NCI-H187 (cell line): Measurements from ENCODE around the gene QPRT.
"Not testable (repeated sequence)": the region's sequence is repeated elsewhere in the genome, so short reads cannot be mapped to it uniquely, and the experiment has no call there.

Experiments
- DNase-seq, 2 experiments: peaks; one replicate each; lab custom pipeline; 2025; lab: John Stamatoyannopoulos, UW

The QPRT gene

DNA sequence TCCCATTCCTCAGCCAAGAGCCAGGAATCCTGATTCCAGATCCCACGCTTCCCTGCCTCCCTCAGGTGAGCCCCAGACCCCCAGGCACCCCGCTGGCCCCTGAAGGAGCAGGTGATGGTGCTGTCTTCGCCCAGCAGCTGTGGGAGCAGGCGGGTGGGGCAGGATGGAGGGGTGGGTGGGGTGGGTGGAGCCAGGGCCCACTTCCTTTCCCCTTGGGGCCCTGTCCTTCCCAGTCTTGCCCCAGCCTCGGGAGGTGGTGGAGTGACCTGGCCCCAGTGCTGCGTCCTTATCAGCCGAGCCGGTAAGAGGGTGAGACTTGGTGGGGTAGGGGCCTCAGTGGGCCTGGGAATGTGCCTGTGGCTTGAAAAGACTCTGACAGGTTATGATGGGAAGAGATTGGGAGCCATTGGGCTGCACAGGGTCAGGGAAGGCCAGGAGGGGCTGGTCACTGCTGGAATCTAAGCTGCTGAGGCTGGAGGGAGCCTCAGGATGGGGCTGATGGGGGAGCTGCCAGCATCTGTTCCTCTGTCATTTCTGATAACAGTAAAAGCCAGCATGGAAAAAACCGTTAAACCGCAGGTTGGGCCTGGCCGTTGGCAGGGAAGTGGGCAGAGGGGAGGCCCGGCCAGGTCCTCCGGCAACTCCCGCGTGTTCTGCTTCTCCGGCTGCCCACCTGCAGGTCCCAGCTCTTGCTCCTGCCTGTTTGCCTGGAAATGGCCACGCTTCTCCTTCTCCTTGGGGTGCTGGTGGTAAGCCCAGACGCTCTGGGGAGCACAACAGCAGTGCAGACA, 15.8 kb upstream of the QPRT start, which contains the start of gene SPN:
Gene SPN (plus strand): TSS at position 232 of the 791 bp plus-strand sequence. CDS start 482 bp downstream, at position 714.
- DNase-seq = no peak

- DNase-seq = no peak
These were observed 15.2 kb upstream of the QPRT start for GRCh38 chr16:29663807-29664090.

DNA sequence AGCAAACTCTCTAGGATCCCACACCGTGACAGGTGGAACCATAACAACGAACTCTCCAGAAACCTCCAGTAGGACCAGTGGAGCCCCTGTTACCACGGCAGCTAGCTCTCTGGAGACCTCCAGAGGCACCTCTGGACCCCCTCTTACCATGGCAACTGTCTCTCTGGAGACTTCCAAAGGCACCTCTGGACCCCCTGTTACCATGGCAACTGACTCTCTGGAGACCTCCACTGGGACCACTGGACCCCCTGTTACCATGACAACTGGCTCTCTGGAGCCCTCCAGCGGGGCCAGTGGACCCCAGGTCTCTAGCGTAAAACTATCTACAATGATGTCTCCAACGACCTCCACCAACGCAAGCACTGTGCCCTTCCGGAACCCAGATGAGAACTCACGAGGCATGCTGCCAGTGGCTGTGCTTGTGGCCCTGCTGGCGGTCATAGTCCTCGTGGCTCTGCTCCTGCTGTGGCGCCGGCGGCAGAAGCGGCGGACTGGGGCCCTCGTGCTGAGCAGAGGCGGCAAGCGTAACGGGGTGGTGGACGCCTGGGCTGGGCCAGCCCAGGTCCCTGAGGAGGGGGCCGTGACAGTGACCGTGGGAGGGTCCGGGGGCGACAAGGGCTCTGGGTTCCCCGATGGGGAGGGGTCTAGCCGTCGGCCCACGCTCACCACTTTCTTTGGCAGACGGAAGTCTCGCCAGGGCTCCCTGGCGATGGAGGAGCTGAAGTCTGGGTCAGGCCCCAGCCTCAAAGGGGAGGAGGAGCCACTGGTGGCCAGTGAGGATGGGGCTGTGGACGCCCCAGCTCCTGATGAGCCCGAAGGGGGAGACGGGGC, 14.7 kb upstream of the QPRT start:
- no peak for DNase-seq

- DNase-seq = no peak
These were observed 13.5 kb upstream of the QPRT start for GRCh38 chr16:29665294-29666077.

GRCh38 chr16:29667322-29667610, 11.7 kb upstream of the QPRT start:
- not testable (repeated sequence) for DNase-seq

- DNase-seq = no peak
These were observed 11.2 kb upstream of the QPRT start for GRCh38 chr16:29667755-29668154.

DNA sequence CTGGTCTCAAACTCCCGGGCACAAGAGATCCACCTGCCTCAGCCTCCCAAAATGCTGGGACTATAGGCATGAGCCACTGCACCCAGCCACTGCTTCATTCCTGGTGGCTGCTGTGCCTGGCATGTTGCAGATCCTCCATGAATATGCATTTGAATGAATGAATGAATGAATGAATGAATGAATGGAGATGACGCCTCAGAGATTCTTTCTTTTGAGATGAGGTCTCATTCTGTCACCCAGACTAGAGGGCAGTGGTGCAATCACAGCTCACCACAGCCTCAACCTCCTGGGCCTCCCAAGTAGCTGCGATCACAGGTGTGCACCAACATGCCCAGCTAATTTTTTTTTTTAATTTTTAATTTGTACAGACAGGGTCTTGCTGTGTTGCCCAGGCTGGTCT, 10.7 kb upstream of the QPRT start:
- DNase-seq = no peak

- DNase-seq = no peak
These were observed 5.5 kb upstream of the QPRT start for GRCh38 chr16:29673501-29673900.

GRCh38 chr16:29674188-29674587, 4.8 kb upstream of the QPRT start:
- DNase-seq = no peak

DNA sequence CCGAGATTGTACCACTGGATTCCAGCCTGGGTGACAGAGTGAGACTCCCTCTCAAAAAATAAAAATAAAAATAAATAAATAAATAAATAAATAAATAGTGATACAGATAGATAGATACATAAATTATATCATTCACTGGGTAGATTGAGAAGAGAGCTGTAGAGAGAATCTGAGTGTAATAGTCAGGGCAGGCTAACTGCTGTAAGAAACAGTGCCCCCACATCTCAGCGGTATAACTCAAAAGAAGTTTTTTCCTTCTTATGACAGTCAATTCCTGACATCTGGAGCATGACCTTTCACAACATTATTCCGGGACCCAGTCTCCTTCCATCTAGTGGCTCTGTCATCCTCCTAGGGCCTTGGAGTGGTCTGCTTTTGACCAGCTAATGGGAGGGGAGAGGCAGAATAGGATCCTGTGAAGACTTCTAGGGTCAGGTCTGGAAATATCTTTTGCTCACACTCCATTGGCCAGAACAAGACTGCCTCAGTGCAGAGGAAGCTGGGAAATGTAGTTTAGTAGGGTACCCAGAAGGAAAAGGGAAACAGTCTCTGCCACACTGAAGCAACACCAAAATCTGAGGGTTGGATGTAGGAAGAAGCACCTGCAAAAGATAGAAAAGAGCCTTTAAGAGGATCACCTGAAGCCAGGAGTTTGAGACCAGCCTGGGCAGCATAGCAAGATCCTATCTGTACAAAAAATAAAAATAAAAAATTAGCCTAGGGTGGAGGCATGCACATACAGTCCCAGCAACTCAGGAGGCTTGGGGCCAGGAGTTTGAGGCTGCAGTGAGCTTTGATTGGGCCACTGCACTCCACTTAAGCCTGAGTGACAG, 3.0 kb upstream of the QPRT start:
- no peak for DNase-seq

GRCh38 chr16:29676989-29677785, 1.8 kb upstream of the QPRT start:
- DNase-seq = no peak

- DNase-seq = no peak
These were observed 1.2 kb downstream of the QPRT start for GRCh38 chr16:29680180-29680598.

GRCh38 chr16:29683543-29684090, 4.6 kb downstream of the QPRT start:
- no peak for DNase-seq

DNA sequence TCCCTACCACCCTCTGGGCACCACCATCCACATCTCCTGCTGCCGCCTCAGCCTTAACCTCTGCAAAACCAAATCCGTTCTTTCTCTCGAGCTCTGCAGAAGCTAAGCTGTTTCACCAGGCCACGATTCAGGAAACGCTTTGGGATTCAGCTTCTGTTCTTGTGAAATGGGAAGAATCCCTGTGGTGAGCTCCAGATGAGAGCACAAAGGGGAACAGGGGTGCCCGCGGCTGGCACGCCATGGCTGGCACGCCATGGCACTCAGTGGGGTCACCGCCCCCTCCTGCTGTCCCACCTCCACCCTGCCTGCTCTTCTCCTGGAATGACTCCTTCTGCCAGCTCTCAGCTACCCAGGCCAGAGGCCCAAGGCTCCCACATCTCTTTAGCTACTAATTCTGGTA, 5.7 kb downstream of the QPRT start:
- no peak for DNase-seq

DNA sequence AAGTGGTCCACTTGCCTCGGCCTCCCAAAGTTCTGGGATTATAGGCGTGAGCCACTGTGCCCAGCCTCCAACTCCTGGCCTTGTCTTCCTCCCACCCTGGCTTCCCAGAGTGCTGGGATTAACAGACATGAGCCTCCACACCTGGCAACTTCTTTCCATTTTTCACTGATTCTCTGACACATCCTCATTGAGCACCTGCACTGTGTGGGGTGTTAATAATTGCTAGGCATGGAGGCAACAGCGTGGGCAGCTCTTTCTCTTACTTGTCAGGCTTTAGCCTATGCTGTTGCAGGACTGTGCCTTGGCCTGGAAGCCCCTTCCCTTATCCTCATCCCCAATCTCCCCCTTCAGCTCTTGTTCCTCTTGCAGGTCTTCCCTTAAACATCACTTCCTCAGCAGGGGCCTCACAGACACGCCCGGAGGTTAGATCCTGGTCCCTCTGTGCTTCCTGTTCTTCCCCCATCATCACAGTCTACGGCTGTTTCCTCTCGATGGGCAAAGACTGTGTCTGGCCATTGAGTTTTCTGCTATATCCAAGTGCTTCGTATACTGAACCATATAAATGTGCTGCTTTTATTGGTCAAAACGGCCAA, 7.9 kb downstream of the QPRT start:
- no peak for DNase-seq

GRCh38 chr16:29687755-29688154, 8.8 kb downstream of the QPRT start:
- no peak for DNase-seq

DNA sequence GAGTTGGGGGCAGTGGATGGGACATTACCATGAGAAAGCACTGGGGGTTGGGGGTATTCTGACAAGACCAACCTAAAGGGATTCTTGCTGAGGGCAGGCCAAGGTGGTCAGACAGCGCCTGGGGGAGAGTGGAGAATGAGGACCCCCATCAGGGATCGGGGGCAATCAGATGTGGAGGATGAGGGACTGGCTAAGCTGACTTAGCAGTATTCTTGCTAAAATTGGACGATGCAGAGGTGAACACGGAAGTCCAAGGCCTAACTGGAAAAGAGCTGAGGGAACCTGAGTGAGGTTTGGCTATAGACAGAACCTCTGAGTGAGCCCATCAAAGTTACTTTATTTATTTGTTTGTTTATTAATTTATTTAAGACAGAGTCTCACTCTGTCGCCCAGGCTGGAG, 9.2 kb downstream of the QPRT start:
- DNase-seq = no peak

GRCh38 chr16:29689490-29690351, 10.7 kb downstream of the QPRT start:
- not testable (repeated sequence) for DNase-seq

GRCh38 chr16:29692606-29693005, 13.6 kb downstream of the QPRT start:
- DNase-seq = not testable (repeated sequence)
